ENCODE results near the gene TMTC2. TPM values are rescaled to one million over a fixed set of nuclear protein-coding genes. Genes with fewer than 3 reads are reported as not detected.

TMTC2 gene
- polyA plus RNA-seq, 1 experiment = 5.6 TPM

GRCh38 chr12:82867762-82868500 lies 181.2 kb downstream of the TMTC2 start:
- no peaks in the 10 kb centered on the region for H3K27me3 ChIP-seq (ENCODE audit: control insufficient read depth, insufficient read depth, low read length)
- no peak for DNase-seq (ENCODE audit: low read depth)
- H3K36me3 ChIP-seq (ENCODE audit: control insufficient read depth, insufficient read depth, low read length) = no peaks in the 10 kb centered on the region
- CTCF ChIA-PET = no interaction called here
- no peak for TF ChIP-seq CTCF (IDR thresholded peaks at IDR 0.05; ENCODE audit: insufficient read depth, low read depth, low read length)
- POLR2A ChIA-PET = no interaction called here
- no peak overlapping the region for H3K4me3 ChIP-seq (ENCODE audit: low read depth, low read length)

- no peaks in the 10 kb centered on the region for H3K36me3 ChIP-seq (ENCODE audit: control insufficient read depth, insufficient read depth, low read length)
- no peak for TF ChIP-seq CTCF (IDR thresholded peaks at IDR 0.05; ENCODE audit: insufficient read depth, low read depth, low read length)
- ChIA-PET POLR2A (no interaction called here), CTCF (interaction anchor here (1.1 kb wide), 1 partner anchor 21 kb away, joined by 4 read pairs; no protein-coding TSS in a partner anchor)
- no peaks in the 10 kb centered on the region for H3K27me3 ChIP-seq (ENCODE audit: control insufficient read depth, insufficient read depth, low read length)
- DNase-seq (ENCODE audit: low read depth) = no peak
- H3K4me3 ChIP-seq (ENCODE audit: low read depth, low read length) = no peak overlapping the region
These were observed 184.2 kb downstream of the TMTC2 start for GRCh38 chr12:82870771-82871377.

- TF ChIP-seq CTCF (IDR thresholded peaks at IDR 0.05; ENCODE audit: insufficient read depth, low read depth, low read length) = no peak
- ChIA-PET CTCF (no interaction called here), POLR2A (no interaction called here)
- no peak for DNase-seq (ENCODE audit: low read depth)
- Histone ChIP-seq H3K36me3 (ENCODE audit: control insufficient read depth, insufficient read depth, low read length) (no peaks in the 10 kb centered on the region), H3K4me3 (ENCODE audit: low read depth, low read length) (no peak overlapping the region), H3K27me3 (ENCODE audit: control insufficient read depth, insufficient read depth, low read length) (no peaks in the 10 kb centered on the region)
These were observed 185.4 kb downstream of the TMTC2 start for GRCh38 chr12:82872088-82872487.

- ChIA-PET POLR2A (no interaction called here), CTCF (interaction anchor here (1.6 kb wide), 1 partner anchor 22 kb away, joined by 4 read pairs; no protein-coding TSS in a partner anchor)
- Histone ChIP-seq H3K4me3 (ENCODE audit: low read depth, low read length) (no peak overlapping the region), H3K36me3 (ENCODE audit: control insufficient read depth, insufficient read depth, low read length) (no peaks in the 10 kb centered on the region), H3K27me3 (ENCODE audit: control insufficient read depth, insufficient read depth, low read length) (no peaks in the 10 kb centered on the region)
- TF ChIP-seq CTCF (IDR thresholded peaks at IDR 0.05; ENCODE audit: insufficient read depth, low read depth, low read length) = no peak
- no peak for DNase-seq (ENCODE audit: low read depth)
These were observed 186.6 kb downstream of the TMTC2 start for GRCh38 chr12:82873309-82873708.

- no peak overlapping the region for H3K4me3 ChIP-seq (ENCODE audit: low read depth, low read length)
- ChIA-PET CTCF (interaction anchor here (1.6 kb wide), 1 partner anchor 21 kb away, joined by 4 read pairs; no protein-coding TSS in a partner anchor), POLR2A (no interaction called here)
- TF ChIP-seq CTCF (IDR thresholded peaks at IDR 0.05; ENCODE audit: insufficient read depth, low read depth, low read length) = no peak
- H3K27me3 ChIP-seq (ENCODE audit: control insufficient read depth, insufficient read depth, low read length) = no peaks in the 10 kb centered on the region
- DNase-seq (ENCODE audit: low read depth) = no peak
- no peaks in the 10 kb centered on the region for H3K36me3 ChIP-seq (ENCODE audit: control insufficient read depth, insufficient read depth, low read length)
These were observed 187.2 kb downstream of the TMTC2 start for GRCh38 chr12:82873951-82874350.

All from BJ (cell line).